GM10266 (cell line): Measurements from ENCODE around the gene HHIP.

Source experiments
- DNase-seq: peaks from one replicate; pipeline ENCODE4 v3.0.0; 2012; ENCODE audit errors: extremely low spot score
- TF ChIP-seq, protein P1 (sequence below): IDR thresholded peaks from 2 replicates; pipeline ENCODE4 v1.5.1; 2012; ENCODE audit warnings: mild to moderate bottlenecking, low read depth; ENCODE audit not compliant: control insufficient read depth, insufficient read depth; ENCODE audit errors: missing control alignments

The HHIP gene

DNA sequence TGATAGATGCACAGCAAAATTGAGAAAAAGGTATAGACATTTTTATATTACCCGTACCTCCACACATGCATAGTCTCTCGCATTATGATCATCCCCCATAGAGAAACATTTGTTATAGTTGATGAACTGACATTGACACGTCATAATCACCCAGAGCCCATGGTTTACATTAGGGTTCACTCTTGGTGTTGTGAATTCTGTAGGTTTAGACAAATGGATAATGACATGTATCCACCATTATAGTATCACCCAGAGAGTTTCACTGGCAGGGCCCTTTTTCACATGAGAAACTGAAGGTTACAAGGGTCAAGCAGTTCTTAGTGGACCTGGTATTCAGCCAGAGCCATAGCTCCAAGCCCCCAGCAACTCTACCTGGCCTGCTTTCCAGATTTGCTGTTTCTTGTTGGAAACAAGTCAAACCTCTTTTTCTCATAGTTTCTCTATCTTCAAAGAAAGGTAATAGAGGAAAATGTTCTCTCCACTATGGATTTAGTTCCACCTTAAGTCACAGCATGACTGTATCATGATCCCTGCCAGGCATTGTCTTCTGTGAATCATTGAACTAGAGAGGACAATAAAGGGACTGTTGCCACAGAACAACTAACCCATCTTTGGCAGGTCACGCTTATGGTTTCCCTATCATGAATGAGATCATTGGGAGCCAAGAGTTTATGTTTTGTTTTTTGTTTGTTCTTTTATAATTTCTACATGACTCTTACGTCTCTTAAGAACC, 64.0 kb downstream of the HHIP start:
- no peak for DNase-seq
- TF ChIP-seq, protein P1, sequence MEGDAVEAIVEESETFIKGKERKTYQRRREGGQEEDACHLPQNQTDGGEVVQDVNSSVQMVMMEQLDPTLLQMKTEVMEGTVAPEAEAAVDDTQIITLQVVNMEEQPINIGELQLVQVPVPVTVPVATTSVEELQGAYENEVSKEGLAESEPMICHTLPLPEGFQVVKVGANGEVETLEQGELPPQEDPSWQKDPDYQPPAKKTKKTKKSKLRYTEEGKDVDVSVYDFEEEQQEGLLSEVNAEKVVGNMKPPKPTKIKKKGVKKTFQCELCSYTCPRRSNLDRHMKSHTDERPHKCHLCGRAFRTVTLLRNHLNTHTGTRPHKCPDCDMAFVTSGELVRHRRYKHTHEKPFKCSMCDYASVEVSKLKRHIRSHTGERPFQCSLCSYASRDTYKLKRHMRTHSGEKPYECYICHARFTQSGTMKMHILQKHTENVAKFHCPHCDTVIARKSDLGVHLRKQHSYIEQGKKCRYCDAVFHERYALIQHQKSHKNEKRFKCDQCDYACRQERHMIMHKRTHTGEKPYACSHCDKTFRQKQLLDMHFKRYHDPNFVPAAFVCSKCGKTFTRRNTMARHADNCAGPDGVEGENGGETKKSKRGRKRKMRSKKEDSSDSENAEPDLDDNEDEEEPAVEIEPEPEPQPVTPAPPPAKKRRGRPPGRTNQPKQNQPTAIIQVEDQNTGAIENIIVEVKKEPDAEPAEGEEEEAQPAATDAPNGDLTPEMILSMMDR: no peak

DNA sequence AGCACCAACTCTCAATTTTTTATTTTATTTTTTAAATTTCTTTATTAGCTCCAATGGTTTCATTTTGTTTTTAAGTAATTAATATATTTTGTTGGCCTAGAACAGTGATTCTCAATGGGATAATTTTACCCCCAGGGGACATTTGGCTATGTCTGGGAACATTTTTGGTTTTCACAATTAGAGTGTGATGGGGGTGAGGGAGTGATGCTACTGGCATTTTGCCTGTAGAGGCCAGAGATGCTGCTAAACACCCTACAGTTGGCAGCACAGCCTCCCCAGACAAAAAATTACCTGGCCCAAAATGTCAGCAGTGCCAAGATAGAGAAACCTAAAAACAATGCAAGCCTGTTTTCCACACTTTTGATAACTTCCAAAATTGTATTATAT, 64.6 kb downstream of the HHIP start:
- DNase-seq: no peak
- TF ChIP-seq, protein P1: no peak

DNA sequence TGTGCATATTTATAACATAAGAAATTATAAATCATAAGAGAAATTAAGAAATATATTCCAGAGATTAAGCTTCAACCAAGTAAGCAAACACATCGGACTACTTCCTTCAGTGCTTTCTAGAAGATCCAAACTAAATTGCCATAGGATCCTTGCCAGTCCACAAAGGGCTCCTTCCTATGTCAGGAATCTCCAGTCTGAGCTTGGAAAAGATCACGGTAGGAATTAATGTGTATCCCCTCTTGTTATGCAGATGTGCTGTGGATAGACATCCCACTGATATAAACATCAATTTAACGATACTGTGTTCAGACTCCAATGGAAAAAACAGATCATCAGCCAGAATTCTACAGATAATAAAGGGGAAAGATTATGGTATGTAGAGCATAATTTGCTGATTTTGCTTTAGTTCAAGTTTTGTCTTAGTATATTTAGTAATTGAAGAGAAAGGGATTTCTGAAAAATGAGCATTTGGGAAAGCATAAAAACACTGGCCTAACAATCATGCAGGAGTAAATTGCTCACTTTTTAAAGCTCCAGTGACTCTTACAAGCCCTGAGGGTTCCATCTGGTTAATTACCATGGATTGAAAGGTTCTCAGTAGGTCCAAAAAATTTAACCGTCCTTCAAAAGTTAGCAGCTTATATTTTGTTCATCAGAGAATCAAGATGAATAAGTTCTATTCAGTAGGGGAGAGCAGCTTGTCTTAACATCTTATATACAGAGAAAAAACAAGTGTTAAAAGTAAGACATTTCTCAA, 65.9 kb downstream of the HHIP start:
- TF ChIP-seq, protein P1: no peak
- no peak for DNase-seq

GRCh38 chr4:144712775-144713174, 66.8 kb downstream of the HHIP start:
- no peak for DNase-seq
- TF ChIP-seq, protein P1: no peak

GRCh38 chr4:144714166-144714565, 68.2 kb downstream of the HHIP start:
- DNase-seq: no peak
- TF ChIP-seq, protein P1: no peak

- TF ChIP-seq, protein P1: no peak
These were observed 69.3 kb downstream of the HHIP start for GRCh38 chr4:144715230-144715629.

DNA sequence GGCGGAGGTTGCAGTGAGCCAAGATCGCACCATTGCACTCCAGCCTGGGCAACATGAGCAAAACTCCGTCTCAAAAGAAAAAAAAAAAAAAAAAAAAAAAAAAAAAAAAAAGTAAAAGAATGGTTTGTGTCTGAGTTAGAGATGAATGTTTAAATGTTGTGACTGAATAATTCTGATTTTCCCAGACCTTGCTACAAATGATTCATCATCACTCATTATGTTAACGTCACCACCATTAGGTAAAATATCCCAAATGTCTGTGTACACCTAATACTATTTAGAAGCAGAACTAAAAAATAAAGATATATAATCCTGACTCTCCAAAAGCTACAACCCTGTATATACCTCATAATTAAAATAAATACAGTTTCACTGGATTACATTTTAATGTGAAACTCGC, 70.8 kb downstream of the HHIP start:
- TF ChIP-seq, protein P1: no peak
- no peak for DNase-seq

More at GRCh38 chr4:144715230-144715629, 69.3 kb downstream of the HHIP start:
- no peak for DNase-seq
